ENCODE data around the gene HCST.
"Not testable (repeated sequence)": the region's sequence is repeated elsewhere in the genome, so short reads cannot be mapped to it uniquely, and the experiment has no call there.

Gene HCST

GRCh38 chr19:35869327-35870123 lies 32.8 kb upstream of the HCST start:
- peak; percentile 91 for DNase-seq (ENCODE audit: low spot score)
- TF ChIP-seq, protein P1, sequence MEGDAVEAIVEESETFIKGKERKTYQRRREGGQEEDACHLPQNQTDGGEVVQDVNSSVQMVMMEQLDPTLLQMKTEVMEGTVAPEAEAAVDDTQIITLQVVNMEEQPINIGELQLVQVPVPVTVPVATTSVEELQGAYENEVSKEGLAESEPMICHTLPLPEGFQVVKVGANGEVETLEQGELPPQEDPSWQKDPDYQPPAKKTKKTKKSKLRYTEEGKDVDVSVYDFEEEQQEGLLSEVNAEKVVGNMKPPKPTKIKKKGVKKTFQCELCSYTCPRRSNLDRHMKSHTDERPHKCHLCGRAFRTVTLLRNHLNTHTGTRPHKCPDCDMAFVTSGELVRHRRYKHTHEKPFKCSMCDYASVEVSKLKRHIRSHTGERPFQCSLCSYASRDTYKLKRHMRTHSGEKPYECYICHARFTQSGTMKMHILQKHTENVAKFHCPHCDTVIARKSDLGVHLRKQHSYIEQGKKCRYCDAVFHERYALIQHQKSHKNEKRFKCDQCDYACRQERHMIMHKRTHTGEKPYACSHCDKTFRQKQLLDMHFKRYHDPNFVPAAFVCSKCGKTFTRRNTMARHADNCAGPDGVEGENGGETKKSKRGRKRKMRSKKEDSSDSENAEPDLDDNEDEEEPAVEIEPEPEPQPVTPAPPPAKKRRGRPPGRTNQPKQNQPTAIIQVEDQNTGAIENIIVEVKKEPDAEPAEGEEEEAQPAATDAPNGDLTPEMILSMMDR (IDR thresholded peaks at IDR 0.05; ENCODE audit: extremely low read depth, missing control alignments), result no peak

- not testable (repeated sequence) for DNase-seq (ENCODE audit: low spot score)
Observed at GRCh38 chr19:35870124-35870736, 32.1 kb upstream of the HCST start.

DNA sequence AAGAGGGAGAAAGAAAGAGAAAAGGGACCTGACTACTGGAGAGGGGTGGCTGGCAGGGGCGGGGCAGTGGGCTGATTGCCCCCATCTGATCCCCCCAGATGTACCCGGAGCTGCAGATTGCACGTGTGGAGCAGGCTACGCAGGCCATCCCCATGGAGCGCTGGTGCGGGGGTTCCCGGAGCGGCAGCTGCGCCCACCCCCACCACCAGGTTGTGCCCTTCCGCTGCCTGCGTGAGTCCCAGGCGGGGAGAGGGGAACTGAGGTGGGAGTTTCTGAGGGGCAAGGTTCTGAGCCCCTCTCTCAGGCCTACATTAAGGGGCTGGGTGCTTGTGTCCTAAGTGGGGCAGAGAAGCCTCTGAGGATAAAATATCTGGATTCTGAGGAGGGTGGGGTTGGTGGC lies 31.5 kb upstream of the HCST start:
- TF ChIP-seq, protein P1 (IDR thresholded peaks at IDR 0.05; ENCODE audit: extremely low read depth, missing control alignments), result no peak
- DNase-seq (ENCODE audit: low spot score), result no peak

- DNase-seq (ENCODE audit: low spot score), result no peak
- TF ChIP-seq, protein P1 (IDR thresholded peaks at IDR 0.05; ENCODE audit: extremely low read depth, missing control alignments), result no peak
Observed at GRCh38 chr19:35871611-35872010, 30.7 kb upstream of the HCST start.

GRCh38 chr19:35872180-35872579 lies 30.1 kb upstream of the HCST start:
- TF ChIP-seq, protein P1 (IDR thresholded peaks at IDR 0.05; ENCODE audit: extremely low read depth, missing control alignments), result no peak
- DNase-seq (ENCODE audit: low spot score), result no peak

- TF ChIP-seq, protein P1 (IDR thresholded peaks at IDR 0.05; ENCODE audit: extremely low read depth, missing control alignments), result no peak
- no peak for DNase-seq (ENCODE audit: low spot score)
Observed at GRCh38 chr19:35874392-35874930, 27.9 kb upstream of the HCST start.

GRCh38 chr19:35879068-35879467 lies 23.3 kb upstream of the HCST start:
- TF ChIP-seq, protein P1 (IDR thresholded peaks at IDR 0.05; ENCODE audit: extremely low read depth, missing control alignments), result no peak
- no peak for DNase-seq (ENCODE audit: low spot score)
